Measurements from ENCODE around the gene EMC9. TPM values are rescaled to one million over a fixed set of nuclear protein-coding genes. Genes with fewer than 3 reads are reported as not detected.

Gene EMC9
- polyA plus RNA-seq, 1 donor (not counting 4 experiments of a cell fraction or from before 2014, with no cell fraction given), result 11.0 TPM

DNA sequence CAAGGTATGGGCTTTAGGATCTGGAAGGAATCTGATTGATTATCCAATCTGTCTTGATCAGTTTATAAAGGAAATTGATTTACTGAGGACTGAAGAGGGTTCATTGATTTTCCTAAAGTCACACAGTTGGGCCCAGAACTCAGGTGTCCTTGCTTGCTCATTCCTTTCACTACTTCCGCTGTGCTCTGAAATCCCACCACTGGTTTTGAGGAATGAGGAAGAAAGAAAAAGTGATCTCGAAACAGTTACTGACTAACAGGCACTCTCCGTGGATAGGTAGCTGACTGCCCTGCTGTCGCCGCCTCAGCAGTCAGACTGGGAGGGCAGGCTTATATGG is 11.0 kb downstream of the EMC9 start, which contains the start of gene FITM1:
Gene FITM1, plus strand, starts transcription at position 280 of the 337 bp plus-strand sequence. CDS start 905 bp downstream, outside the sequence.
- no peak within 1 kb of the TSS for H3K4me3 ChIP-seq (ENCODE audit: control insufficient read depth in 2 of 3, extremely low read depth in 1 of 3, insufficient read depth in 2 of 3, low read depth in 1 of 3, low read length in 3 of 3)
- no peaks in the 10 kb centered on the region for H3K9me3 ChIP-seq (ENCODE audit: control insufficient read depth, low read depth, low read length)
- H2AFZ ChIP-seq (ENCODE audit: control insufficient read depth, low read length), result no peak within 1 kb of the TSS
- H3K36me3 ChIP-seq (ENCODE audit: control insufficient read depth in 2 of 2, extremely low read depth in 1 of 2, insufficient read depth in 2 of 2, low read length in 2 of 2), result no peaks in the 10 kb centered on the region
- no peak for TF ChIP-seq EZH2 (IDR thresholded peaks at IDR 0.05; ENCODE audit: low read length)
- TF ChIP-seq, protein P1, sequence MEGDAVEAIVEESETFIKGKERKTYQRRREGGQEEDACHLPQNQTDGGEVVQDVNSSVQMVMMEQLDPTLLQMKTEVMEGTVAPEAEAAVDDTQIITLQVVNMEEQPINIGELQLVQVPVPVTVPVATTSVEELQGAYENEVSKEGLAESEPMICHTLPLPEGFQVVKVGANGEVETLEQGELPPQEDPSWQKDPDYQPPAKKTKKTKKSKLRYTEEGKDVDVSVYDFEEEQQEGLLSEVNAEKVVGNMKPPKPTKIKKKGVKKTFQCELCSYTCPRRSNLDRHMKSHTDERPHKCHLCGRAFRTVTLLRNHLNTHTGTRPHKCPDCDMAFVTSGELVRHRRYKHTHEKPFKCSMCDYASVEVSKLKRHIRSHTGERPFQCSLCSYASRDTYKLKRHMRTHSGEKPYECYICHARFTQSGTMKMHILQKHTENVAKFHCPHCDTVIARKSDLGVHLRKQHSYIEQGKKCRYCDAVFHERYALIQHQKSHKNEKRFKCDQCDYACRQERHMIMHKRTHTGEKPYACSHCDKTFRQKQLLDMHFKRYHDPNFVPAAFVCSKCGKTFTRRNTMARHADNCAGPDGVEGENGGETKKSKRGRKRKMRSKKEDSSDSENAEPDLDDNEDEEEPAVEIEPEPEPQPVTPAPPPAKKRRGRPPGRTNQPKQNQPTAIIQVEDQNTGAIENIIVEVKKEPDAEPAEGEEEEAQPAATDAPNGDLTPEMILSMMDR (optimal IDR thresholded peaks at IDR 0.05 in 1 of 3, IDR thresholded peaks at IDR 0.05 in 1 of 3, conservative IDR thresholded peaks at IDR 0.05 in 1 of 3; ENCODE audit: extremely low read depth in 1 of 3, insufficient read depth in 2 of 3, low read length in 3 of 3), result no peak
- H3K27me3 ChIP-seq (ENCODE audit: control insufficient read depth, extremely low read depth, insufficient read depth, low read length), result no peaks in the 10 kb centered on the region
- H3K4me1 ChIP-seq (ENCODE audit: control insufficient read depth, extremely low read depth, insufficient read depth, low read length), result peaks cover 11% of the 10 kb centered on the region
- H3K79me2 ChIP-seq (ENCODE audit: control insufficient read depth, insufficient read depth, low read length), result no peaks in the 10 kb centered on the region
- no peaks in the 10 kb centered on the region for H3K9me1 ChIP-seq (ENCODE audit: control insufficient read depth, extremely low read depth, insufficient read depth, low read length)
- DNase-seq (ENCODE audit: low read depth, low spot score) (no peak), FAIRE-seq (no peak)
- dilution Hi-C loops (cut with MboI; ENCODE audit: extremely low pct_ligation_motif_present, low sequenced_read_pairs), result no loop called here
- no peak within 1 kb of the TSS for H3K9ac ChIP-seq (ENCODE audit: control insufficient read depth, extremely low read depth, insufficient read depth, low read length)
- H3K27ac ChIP-seq (ENCODE audit: control insufficient read depth, insufficient read depth, low read length), result no peak within 1 kb of the TSS
- H4K20me1 ChIP-seq (ENCODE audit: control insufficient read depth, extremely low read depth, insufficient read depth, low read length), result no peaks in the 10 kb centered on the region
- H3K4me2 ChIP-seq (ENCODE audit: control insufficient read depth, extremely low read depth, insufficient read depth, low read depth, low read length), result no peak within 1 kb of the TSS

DNA sequence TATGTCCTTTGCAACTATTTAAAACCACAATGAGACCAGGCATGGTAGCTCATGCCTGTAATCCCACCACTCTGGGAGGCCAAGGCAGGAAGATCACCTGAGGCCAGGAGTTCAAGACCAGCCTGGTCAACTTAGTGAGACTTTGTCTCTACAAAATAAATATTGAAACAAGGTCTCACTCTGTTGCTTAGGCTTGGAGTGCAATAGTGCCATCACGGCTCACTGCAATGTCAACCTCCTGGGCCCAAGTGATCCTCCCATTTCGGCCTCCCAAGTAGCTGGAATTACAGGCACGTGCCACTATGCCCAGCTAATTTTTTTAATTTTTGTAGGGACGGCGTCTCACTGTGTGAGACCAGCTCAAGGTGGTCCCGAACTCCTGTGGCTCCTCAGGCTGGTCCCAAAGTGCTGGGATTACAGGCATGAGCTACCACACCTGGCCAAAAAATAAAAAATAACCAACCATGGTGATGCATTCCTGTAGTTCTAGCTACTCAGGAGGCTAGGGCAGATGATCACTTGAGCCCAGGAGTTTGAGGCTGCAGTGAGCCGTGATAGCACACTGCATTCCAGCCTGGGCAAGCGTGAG is 11.9 kb downstream of the EMC9 start:
- H3K4me1 ChIP-seq (ENCODE audit: control insufficient read depth, extremely low read depth, insufficient read depth, low read length), result peaks cover 8% of the 10 kb centered on the region
- no peaks in the 10 kb centered on the region for H3K9me3 ChIP-seq (ENCODE audit: control insufficient read depth, low read depth, low read length)
- H3K36me3 ChIP-seq (ENCODE audit: control insufficient read depth in 2 of 2, extremely low read depth in 1 of 2, insufficient read depth in 2 of 2, low read length in 2 of 2), result no peaks in the 10 kb centered on the region
- no peaks in the 10 kb centered on the region for H4K20me1 ChIP-seq (ENCODE audit: control insufficient read depth, extremely low read depth, insufficient read depth, low read length)
- dilution Hi-C loops (cut with MboI; ENCODE audit: extremely low pct_ligation_motif_present, low sequenced_read_pairs), result no loop called here
- no peaks in the 10 kb centered on the region for H3K9me1 ChIP-seq (ENCODE audit: control insufficient read depth, extremely low read depth, insufficient read depth, low read length)
- H3K79me2 ChIP-seq (ENCODE audit: control insufficient read depth, insufficient read depth, low read length), result no peaks in the 10 kb centered on the region
- H3K4me2 ChIP-seq (ENCODE audit: control insufficient read depth, extremely low read depth, insufficient read depth, low read depth, low read length), result no peak overlapping the region
- DNase-seq (ENCODE audit: low read depth, low spot score) (no peak), FAIRE-seq (no peak)
- H3K4me3 ChIP-seq (ENCODE audit: control insufficient read depth in 2 of 3, extremely low read depth in 1 of 3, insufficient read depth in 2 of 3, low read depth in 1 of 3, low read length in 3 of 3), result no peak overlapping the region
- H3K27ac ChIP-seq (ENCODE audit: control insufficient read depth, insufficient read depth, low read length), result no peak overlapping the region
- no peak overlapping the region for H2AFZ ChIP-seq (ENCODE audit: control insufficient read depth, low read length)
- H3K9ac ChIP-seq (ENCODE audit: control insufficient read depth, extremely low read depth, insufficient read depth, low read length), result no peak overlapping the region
- TF ChIP-seq EZH2 (IDR thresholded peaks at IDR 0.05; ENCODE audit: low read length), result no peak
- TF ChIP-seq, protein P1 (optimal IDR thresholded peaks at IDR 0.05 in 1 of 3, IDR thresholded peaks at IDR 0.05 in 1 of 3, conservative IDR thresholded peaks at IDR 0.05 in 1 of 3; ENCODE audit: extremely low read depth in 1 of 3, insufficient read depth in 2 of 3, low read length in 3 of 3), result no peak
- no peaks in the 10 kb centered on the region for H3K27me3 ChIP-seq (ENCODE audit: control insufficient read depth, extremely low read depth, insufficient read depth, low read length)
